Loucy (cell line): ENCODE results near the gene MAGEF1.

Source experiments
- H2AFZ ChIP-seq: fragments of 200-600 bp; sonication (generic); 2 replicates; pipeline ENCODE4 v1.6.0; 2016; ENCODE audit warnings: antibody characterized with exemption, mild to moderate bottlenecking, low read length, moderate library complexity
- H3F3A ChIP-seq: fragments of 200-600 bp; 2 replicates; pipeline ENCODE4 v1.6.0; 2016; ENCODE audit warnings: antibody characterized with exemption, low read depth, mild to moderate bottlenecking
- H3K27me3 ChIP-seq: fragments of 200-600 bp; sonication (generic); 2 replicates; pipeline ENCODE4 v1.6.1; 2014; ENCODE audit warnings: low read length, mild to moderate bottlenecking; ENCODE audit not compliant: insufficient read depth, poor library complexity, severe bottlenecking
- H3K36me3 ChIP-seq: fragments of 200-600 bp; sonication (generic); 2 replicates; pipeline ENCODE4 v1.6.1; 2016; ENCODE audit warnings: low read length; ENCODE audit not compliant: insufficient read depth
- H3K4me1 ChIP-seq: fragments of 200-600 bp; sonication (generic); 2 replicates; pipeline ENCODE4 v1.5.1; 2014; ENCODE audit warnings: low read length, mild to moderate bottlenecking; ENCODE audit not compliant: insufficient read depth, poor library complexity, severe bottlenecking
- H3K4me2 ChIP-seq: fragments of 200-600 bp; sonication (generic); 2 replicates; pipeline ENCODE4 v1.6.0; 2014; ENCODE audit warnings: antibody characterized with exemption, low read length, low read depth, mild to moderate bottlenecking; ENCODE audit not compliant: poor library complexity, severe bottlenecking
- H3K4me3 ChIP-seq: fragments of 200-600 bp; sonication (generic); 2 replicates; pipeline ENCODE4 v1.5.1; 2014; ENCODE audit warnings: low read length, mild to moderate bottlenecking, mixed read lengths; ENCODE audit not compliant: poor library complexity, severe bottlenecking
- H3K79me2 ChIP-seq: fragments of 200-600 bp; sonication (generic); 2 replicates; pipeline ENCODE4 v1.6.1; 2014; ENCODE audit warnings: low read length; ENCODE audit not compliant: insufficient read depth
- H3K9ac ChIP-seq: fragments of 200-600 bp; sonication (generic); 2 replicates; pipeline ENCODE4 v1.6.0; 2014; ENCODE audit warnings: mild to moderate bottlenecking, low read depth, low read length, moderate library complexity; ENCODE audit not compliant: poor library complexity, severe bottlenecking
- H3K9me2 ChIP-seq: fragments of 200-600 bp; sonication (generic); replicated peaks from 2 replicates; pipeline ENCODE4 v1.6.1; 2016; ENCODE audit warnings: low read depth, low read length, mixed read lengths
- H3K9me3 ChIP-seq: fragments of 200-600 bp; sonication (generic); 2 replicates; pipeline ENCODE4 v1.6.1; 2014; ENCODE audit warnings: mild to moderate bottlenecking, antibody characterized with exemption, low read length, low read depth; ENCODE audit not compliant: insufficient read depth
- H4K20me1 ChIP-seq: fragments of 200-600 bp; sonication (generic); 2 replicates; pipeline ENCODE4 v1.6.0; 2014; ENCODE audit warnings: antibody characterized with exemption, low read length, mild to moderate bottlenecking; ENCODE audit not compliant: insufficient read depth, poor library complexity, severe bottlenecking
- CTCF ChIP-seq: fragments of 200-600 bp; sonication (generic); conservative IDR thresholded peaks from 2 replicates; pipeline ENCODE4 v1.5.1; 2014; ENCODE audit warnings: mild to moderate bottlenecking, antibody characterized with exemption, low read length
- EZH2phosphoT487 ChIP-seq: fragments of 200-600 bp; IDR thresholded peaks from 2 replicates; pipeline ENCODE4 v1.6.1; 2018; ENCODE audit warnings: antibody characterized with exemption, mild to moderate bottlenecking, moderate library complexity, borderline replicate concordance

Gene MAGEF1

GRCh38 chr3:184748219-184749135 is 36.6 kb upstream of the MAGEF1 start:
- Histone ChIP-seq H3K4me2 (no peak overlapping the region), H3K9me3 (no peaks in the 10 kb centered on the region), H3K36me3 (no peaks in the 10 kb centered on the region), H3K9ac (no peak overlapping the region), H2AFZ (0 out of 2 replicates have a peak overlapping the region, but pooled peaks have one; percentile 3), H3K4me3 (no peak overlapping the region), H3K27me3 (no peaks in the 10 kb centered on the region), H3K9me2 (no peaks in the 10 kb centered on the region), H3K4me1 (no peaks in the 10 kb centered on the region), H4K20me1 (no peaks in the 10 kb centered on the region), H3F3A (no peaks in the 10 kb centered on the region), H3K79me2 (no peaks in the 10 kb centered on the region)
- TF ChIP-seq EZH2phosphoT487 (no peak), CTCF (peak; percentile 31; the same call in 1 of the 2 replicates)

- Histone ChIP-seq H3K9me2 (no peaks in the 10 kb centered on the region), H4K20me1 (no peaks in the 10 kb centered on the region), H3K36me3 (no peaks in the 10 kb centered on the region), H3K9me3 (no peaks in the 10 kb centered on the region), H3K4me1 (no peaks in the 10 kb centered on the region), H3K79me2 (no peaks in the 10 kb centered on the region), H3F3A (no peaks in the 10 kb centered on the region), H3K9ac (no peak overlapping the region), H3K27me3 (no peaks in the 10 kb centered on the region), H3K4me2 (no peak overlapping the region), H2AFZ (no peak overlapping the region), H3K4me3 (no peak overlapping the region)
- no peak for TF ChIP-seq CTCF
- no peak for TF ChIP-seq EZH2phosphoT487
Observed at GRCh38 chr3:184746131-184747120, 34.6 kb upstream of the MAGEF1 start.

GRCh38 chr3:184745526-184745925 is 33.7 kb upstream of the MAGEF1 start:
- Histone ChIP-seq H2AFZ (no peak overlapping the region), H3F3A (no peaks in the 10 kb centered on the region), H3K36me3 (no peaks in the 10 kb centered on the region), H3K4me3 (no peak overlapping the region), H3K4me2 (no peak overlapping the region), H3K9me2 (no peaks in the 10 kb centered on the region), H4K20me1 (no peaks in the 10 kb centered on the region), H3K27me3 (no peaks in the 10 kb centered on the region), H3K9ac (no peak overlapping the region), H3K79me2 (no peaks in the 10 kb centered on the region), H3K4me1 (no peaks in the 10 kb centered on the region), H3K9me3 (no peaks in the 10 kb centered on the region)
- TF ChIP-seq CTCF (no peak), EZH2phosphoT487 (no peak)
